Activated T-cell treated with anti-CD3 and anti-CD28 coated beads for 48 hours (primary cell): ENCODE measurements around the gene RGS13.

Experiments
- DNase-seq: peaks from one replicate; pipeline ENCODE4 v3.0.0-alpha.2; 2020; ENCODE audit warnings: low read depth

Gene RGS13

GRCh38 chr1:192635939-192636338 is at the start of gene RGS13:
RGS13 (plus strand) TSS chr1:192636147; CDS start chr1:192644335, 8,188 bp downstream.
- DNase-seq: no peak

GRCh38 chr1:192587386-192588266 is 48.3 kb upstream of the RGS13 start:
- no peak for DNase-seq

- no peak for DNase-seq
Observed at GRCh38 chr1:192588546-192588945, 47.4 kb upstream of the RGS13 start.

- DNase-seq: no peak
Observed at GRCh38 chr1:192589813-192590212, 46.1 kb upstream of the RGS13 start.

- DNase-seq: no peak
Observed at GRCh38 chr1:192592517-192592916, 43.4 kb upstream of the RGS13 start.

GRCh38 chr1:192592981-192593708 is 42.8 kb upstream of the RGS13 start:
- no peak for DNase-seq

GRCh38 chr1:192595299-192595698 is 40.6 kb upstream of the RGS13 start:
- DNase-seq: no peak

GRCh38 chr1:192598589-192598988 is 37.4 kb upstream of the RGS13 start:
- no peak for DNase-seq

- no peak for DNase-seq
Observed at GRCh38 chr1:192600275-192600674, 35.7 kb upstream of the RGS13 start.

GRCh38 chr1:192601143-192601542 is 34.8 kb upstream of the RGS13 start:
- no peak for DNase-seq

- DNase-seq: no peak
Observed at GRCh38 chr1:192601567-192601966, 34.4 kb upstream of the RGS13 start.

GRCh38 chr1:192602757-192603156 is 33.2 kb upstream of the RGS13 start:
- DNase-seq: no peak

- DNase-seq: no peak
Observed at GRCh38 chr1:192603218-192603787, 32.6 kb upstream of the RGS13 start.

- DNase-seq: no peak
Observed at GRCh38 chr1:192604979-192605620, 30.8 kb upstream of the RGS13 start.

- no peak for DNase-seq
Observed at GRCh38 chr1:192608671-192609070, 27.3 kb upstream of the RGS13 start.

- peak; percentile 23 for DNase-seq
Observed at GRCh38 chr1:192609110-192610079, 26.6 kb upstream of the RGS13 start.

- no peak for DNase-seq
Observed at GRCh38 chr1:192610112-192610889, 25.6 kb upstream of the RGS13 start.

- DNase-seq: no peak
Observed at GRCh38 chr1:192615055-192615454, 20.9 kb upstream of the RGS13 start.

GRCh38 chr1:192620071-192620635 is 15.8 kb upstream of the RGS13 start:
- no peak for DNase-seq
